Ascending aorta (tissue), 2 donors: ENCODE results near the gene RNASE8. TPM values are rescaled to one million over a fixed set of nuclear protein-coding genes. Genes with fewer than 3 reads are reported as not detected.

Experiments used
- DNase-seq, 2 donors: peaks; one replicate each; pipeline ENCODE4 v3.0.0-alpha.2; 2019; ENCODE audit warnings: low spot score in 2 of 2
- H3K27ac ChIP-seq, 2 donors: fragments of 200-600 bp; sonication (generic); one replicate each; pipeline ENCODE4 v1.5.1; 2016 to 2017; ENCODE audit warnings: mild to moderate bottlenecking in 1 of 2
- H3K27me3 ChIP-seq: fragments of 200-600 bp; sonication (generic); one replicate; pipeline ENCODE4 v1.5.1; 2017
- H3K36me3 ChIP-seq, 2 donors: fragments of 200-600 bp; sonication (generic); one replicate each; pipeline ENCODE4 v1.5.1; 2016
- H3K4me1 ChIP-seq, 2 donors: fragments of 200-600 bp; sonication (generic); one replicate each; pipeline ENCODE4 v1.5.1; 2016 to 2017; ENCODE audit warnings: mild to moderate bottlenecking in 1 of 2
- H3K4me3 ChIP-seq, 2 donors: fragments of 200-600 bp; sonication (generic); one replicate each; pipeline ENCODE4 v1.5.1; 2016 to 2017; ENCODE audit warnings: mild to moderate bottlenecking in 1 of 2
- H3K9me3 ChIP-seq, 2 donors: fragments of 200-600 bp; sonication (generic); one replicate each; pipeline ENCODE4 v1.5.1; 2016
- intact Hi-C: fragments of 100-400 bp; cut with DNase I; formaldehyde crosslinking; loops from one replicate; pipeline ENCODE4 v1.15.1; 2023
- total RNA-seq: library from RNA; depleted of rRNA; stranded (reverse); fragments of >200 nt; gene quantifications from one replicate; pipeline ENCODE4 v1.1.0, GENCODE V29; 2016
- TF ChIP-seq, protein P1 (sequence below), 3 experiments: fragments of 200-600 bp in 2 of 3; fragments of 450-650 bp in 1 of 3; sonication (generic) in 2 of 3; IDR thresholded peaks; one replicate each; pipeline ENCODE4 v1.5.1; 2016 to 2019; ENCODE audit warnings: antibody characterized with exemption in 3 of 3, mild to moderate bottlenecking in 1 of 3, moderate library complexity in 1 of 3

Gene RNASE8
- total RNA-seq, 1 donor from 2014 or later = not detected

- no peaks in the 10 kb centered on the region for H3K4me1 ChIP-seq
- H3K4me3 ChIP-seq = no peak overlapping the region
- TF ChIP-seq, protein P1, sequence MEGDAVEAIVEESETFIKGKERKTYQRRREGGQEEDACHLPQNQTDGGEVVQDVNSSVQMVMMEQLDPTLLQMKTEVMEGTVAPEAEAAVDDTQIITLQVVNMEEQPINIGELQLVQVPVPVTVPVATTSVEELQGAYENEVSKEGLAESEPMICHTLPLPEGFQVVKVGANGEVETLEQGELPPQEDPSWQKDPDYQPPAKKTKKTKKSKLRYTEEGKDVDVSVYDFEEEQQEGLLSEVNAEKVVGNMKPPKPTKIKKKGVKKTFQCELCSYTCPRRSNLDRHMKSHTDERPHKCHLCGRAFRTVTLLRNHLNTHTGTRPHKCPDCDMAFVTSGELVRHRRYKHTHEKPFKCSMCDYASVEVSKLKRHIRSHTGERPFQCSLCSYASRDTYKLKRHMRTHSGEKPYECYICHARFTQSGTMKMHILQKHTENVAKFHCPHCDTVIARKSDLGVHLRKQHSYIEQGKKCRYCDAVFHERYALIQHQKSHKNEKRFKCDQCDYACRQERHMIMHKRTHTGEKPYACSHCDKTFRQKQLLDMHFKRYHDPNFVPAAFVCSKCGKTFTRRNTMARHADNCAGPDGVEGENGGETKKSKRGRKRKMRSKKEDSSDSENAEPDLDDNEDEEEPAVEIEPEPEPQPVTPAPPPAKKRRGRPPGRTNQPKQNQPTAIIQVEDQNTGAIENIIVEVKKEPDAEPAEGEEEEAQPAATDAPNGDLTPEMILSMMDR (IDR thresholded peaks at IDR 0.05) = no peak
- H3K27me3 ChIP-seq = no peaks in the 10 kb centered on the region
- intact Hi-C loops = no loop called here
- H3K9me3 ChIP-seq = no peaks in the 10 kb centered on the region
- DNase-seq = no peak
- H3K36me3 ChIP-seq = no peaks in the 10 kb centered on the region
- H3K27ac ChIP-seq = no peak overlapping the region
Measured at GRCh38 chr14:21061347-21061668, 3.7 kb downstream of the RNASE8 start.

GRCh38 chr14:21063479-21063878, 5.9 kb downstream of the RNASE8 start:
- no peak overlapping the region for H3K4me3 ChIP-seq
- no peaks in the 10 kb centered on the region for H3K36me3 ChIP-seq
- intact Hi-C loops = no loop called here
- no peak overlapping the region for H3K27ac ChIP-seq
- H3K27me3 ChIP-seq = no peaks in the 10 kb centered on the region
- TF ChIP-seq, protein P1 (IDR thresholded peaks at IDR 0.05) = no peak
- H3K4me1 ChIP-seq = peaks cover 0 to under 1% of the 10 kb centered on the region in 2 donors
- H3K9me3 ChIP-seq = no peaks in the 10 kb centered on the region
- DNase-seq = no peak

- no peak overlapping the region for H3K27ac ChIP-seq
- H3K36me3 ChIP-seq = no peaks in the 10 kb centered on the region
- intact Hi-C loops = no loop called here
- H3K4me1 ChIP-seq = peaks cover 3 to 17% of the 10 kb centered on the region in 2 donors
- DNase-seq = no peak
- H3K9me3 ChIP-seq = no peaks in the 10 kb centered on the region
- no peak overlapping the region for H3K4me3 ChIP-seq
- H3K27me3 ChIP-seq = no peaks in the 10 kb centered on the region
- TF ChIP-seq, protein P1 (IDR thresholded peaks at IDR 0.05) = no peak
Measured at GRCh38 chr14:21066882-21067502, 9.4 kb downstream of the RNASE8 start.

- TF ChIP-seq, protein P1 (IDR thresholded peaks at IDR 0.05) = peak; percentile 67 to 81 (median 68)
- peak overlapping the region; percentile 95 to 96 for H3K27ac ChIP-seq
Measured at GRCh38 chr14:21068521-21069387, 11.1 kb downstream of the RNASE8 start.

GRCh38 chr14:21069388-21070082, 11.9 kb downstream of the RNASE8 start:
- intact Hi-C loops = loop anchor here (1.0 kb wide), 2 partner anchors 23 to 35 kb away; no protein-coding TSS in a partner anchor
- H3K4me3 ChIP-seq = peak overlapping the region; percentile 68 to 83
- no peaks in the 10 kb centered on the region for H3K9me3 ChIP-seq
- TF ChIP-seq, protein P1 (IDR thresholded peaks at IDR 0.05) = no peak
- peaks cover 10 to 15% of the 10 kb centered on the region in 2 donors for H3K36me3 ChIP-seq
- peaks cover 11 to 25% of the 10 kb centered on the region in 2 donors for H3K4me1 ChIP-seq
- no peak for DNase-seq
- H3K27me3 ChIP-seq = no peaks in the 10 kb centered on the region
- H3K27ac ChIP-seq = peak overlapping the region; percentile 95 to 96

More at GRCh38 chr14:21068521-21069387, 11.1 kb downstream of the RNASE8 start:
- Histone ChIP-seq H3K27me3 (no peaks in the 10 kb centered on the region), H3K4me3 (peak overlapping the region; percentile 68 to 83), H3K36me3 (peaks cover 2 to 8% of the 10 kb centered on the region in 2 donors), H3K9me3 (no peaks in the 10 kb centered on the region), H3K4me1 (peaks cover 11 to 25% of the 10 kb centered on the region in 2 donors)
- DNase-seq = peak in 1 of 2 donors; percentile 83
- intact Hi-C loops = loop anchor here (1.0 kb wide), 2 partner anchors 24 to 36 kb away; no protein-coding TSS in a partner anchor
